ENCODE measurements around the gene FNBP1. TPM values are rescaled to one million over a fixed set of nuclear protein-coding genes. Genes with fewer than 3 reads are reported as not detected.

Gene FNBP1
- total RNA-seq, 1 donor from 2014 or later, result 34.9 TPM

GRCh38 chr9:130060296-130060695 lies 17.3 kb upstream of the FNBP1 start:
- no peak overlapping the region for H3K27ac Mint-ChIP-seq
- Histone ChIP-seq H3K36me3 (no peaks in the 10 kb centered on the region), H3K27ac (no peak overlapping the region), H2AFZ (replicated peaks) (no peak overlapping the region), H3K27me3 (no peaks in the 10 kb centered on the region), H4K20me1 (ENCODE audit: low read depth) (peaks cover 5% of the 10 kb centered on the region), H3K79me2 (ENCODE audit: low read depth) (peaks cover 86% of the 10 kb centered on the region), H3K4me3 (no peak overlapping the region), H3K9ac (no peak overlapping the region), H3K9me3 (ENCODE audit: low read depth) (no peaks in the 10 kb centered on the region), H3K4me2 (no peak overlapping the region), H3K4me1 (no peaks in the 10 kb centered on the region), H3F3A (ENCODE audit: low read depth) (no peaks in the 10 kb centered on the region)
- no peak for DNase-seq (ENCODE audit: low spot score)
- H3K36me3 Mint-ChIP-seq, result peaks cover 11% of the 10 kb centered on the region
- no peak for TF ChIP-seq EZH2 (IDR thresholded peaks at IDR 0.05)
- TF ChIP-seq CTCF (IDR thresholded peaks at IDR 0.05), result no peak
- TF ChIP-seq EZH2phosphoT487 (IDR thresholded peaks at IDR 0.05), result no peak
- H3K4me3 Mint-ChIP-seq, result no peak overlapping the region
- H3K27me3 Mint-ChIP-seq (ENCODE audit: insufficient read depth, low read depth), result peaks cover 5% of the 10 kb centered on the region
- H3K9me3 Mint-ChIP-seq, result no peaks in the 10 kb centered on the region
- H3K4me1 Mint-ChIP-seq, result no peaks in the 10 kb centered on the region

GRCh38 chr9:130058887-130059286 lies 15.9 kb upstream of the FNBP1 start:
- no peak overlapping the region for H2AFZ ChIP-seq (replicated peaks)
- Mint-ChIP-seq H3K27me3 (ENCODE audit: insufficient read depth, low read depth) (peaks cover 5% of the 10 kb centered on the region), H3K36me3 (peaks cover 6% of the 10 kb centered on the region), H3K9me3 (no peaks in the 10 kb centered on the region), H3K4me3 (no peak overlapping the region), H3K27ac (no peak overlapping the region), H3K4me1 (peaks cover 9% of the 10 kb centered on the region)
- no peak overlapping the region for H3K27ac ChIP-seq
- no peaks in the 10 kb centered on the region for H3K27me3 ChIP-seq
- H3K9ac ChIP-seq, result no peak overlapping the region
- H3K9me3 ChIP-seq (ENCODE audit: low read depth), result no peaks in the 10 kb centered on the region
- no peak overlapping the region for H3K4me3 ChIP-seq
- no peak overlapping the region for H3K4me2 ChIP-seq
- peaks cover 90% of the 10 kb centered on the region for H3K79me2 ChIP-seq (ENCODE audit: low read depth)
- no peak for DNase-seq (ENCODE audit: low spot score)
- H3F3A ChIP-seq (ENCODE audit: low read depth), result no peaks in the 10 kb centered on the region
- H3K4me1 ChIP-seq, result no peaks in the 10 kb centered on the region
- TF ChIP-seq EZH2 (IDR thresholded peaks at IDR 0.05), result no peak
- no peak for TF ChIP-seq EZH2phosphoT487 (IDR thresholded peaks at IDR 0.05)
- TF ChIP-seq CTCF (IDR thresholded peaks at IDR 0.05), result no peak
- no peaks in the 10 kb centered on the region for H3K36me3 ChIP-seq
- peaks cover 5% of the 10 kb centered on the region for H4K20me1 ChIP-seq (ENCODE audit: low read depth)

GRCh38 chr9:130058154-130058553 lies 15.2 kb upstream of the FNBP1 start:
- no peak overlapping the region for H3K9ac ChIP-seq
- Mint-ChIP-seq H3K4me3 (no peak overlapping the region), H3K27ac (no peak overlapping the region), H3K27me3 (ENCODE audit: insufficient read depth, low read depth) (peaks cover 2% of the 10 kb centered on the region), H3K4me1 (peaks cover 9% of the 10 kb centered on the region), H3K36me3 (peaks cover 6% of the 10 kb centered on the region), H3K9me3 (no peaks in the 10 kb centered on the region)
- TF ChIP-seq CTCF (IDR thresholded peaks at IDR 0.05), result peak; percentile 36
- TF ChIP-seq EZH2 (IDR thresholded peaks at IDR 0.05), result no peak
- H3K4me2 ChIP-seq, result no peak overlapping the region
- H3K79me2 ChIP-seq (ENCODE audit: low read depth), result peaks cover 86% of the 10 kb centered on the region
- peaks cover 5% of the 10 kb centered on the region for H4K20me1 ChIP-seq (ENCODE audit: low read depth)
- H3K36me3 ChIP-seq, result no peaks in the 10 kb centered on the region
- peaks cover 5% of the 10 kb centered on the region for H3F3A ChIP-seq (ENCODE audit: low read depth)
- no peak for DNase-seq (ENCODE audit: low spot score)
- H3K27me3 ChIP-seq, result no peaks in the 10 kb centered on the region
- H3K27ac ChIP-seq, result no peak overlapping the region
- no peaks in the 10 kb centered on the region for H3K9me3 ChIP-seq (ENCODE audit: low read depth)
- H2AFZ ChIP-seq (replicated peaks), result no peak overlapping the region
- H3K4me3 ChIP-seq, result no peak overlapping the region
- no peaks in the 10 kb centered on the region for H3K4me1 ChIP-seq
